ENCODE measurements around the gene GABBR2.

DNA sequence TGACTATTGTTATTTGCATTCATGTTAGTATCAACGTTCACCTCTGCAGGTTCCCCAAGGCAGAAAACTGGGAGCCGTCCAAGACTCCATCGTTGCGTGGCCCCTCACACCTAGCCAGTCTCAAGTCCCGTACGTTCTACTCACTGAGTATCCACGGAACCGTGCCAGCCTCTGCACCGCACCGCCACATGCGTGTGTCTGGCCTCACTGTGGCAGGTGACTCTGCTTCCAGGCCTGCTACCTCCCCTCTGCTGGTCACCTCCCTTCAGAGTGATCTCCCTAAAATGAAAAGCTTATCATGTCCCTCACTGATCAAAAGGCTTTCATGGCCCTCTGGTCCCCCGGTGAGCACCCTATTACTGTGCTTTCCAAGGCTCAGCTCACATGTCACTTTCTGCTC is 108.1 kb downstream of the GABBR2 start:
- TF ChIP-seq, protein P1, sequence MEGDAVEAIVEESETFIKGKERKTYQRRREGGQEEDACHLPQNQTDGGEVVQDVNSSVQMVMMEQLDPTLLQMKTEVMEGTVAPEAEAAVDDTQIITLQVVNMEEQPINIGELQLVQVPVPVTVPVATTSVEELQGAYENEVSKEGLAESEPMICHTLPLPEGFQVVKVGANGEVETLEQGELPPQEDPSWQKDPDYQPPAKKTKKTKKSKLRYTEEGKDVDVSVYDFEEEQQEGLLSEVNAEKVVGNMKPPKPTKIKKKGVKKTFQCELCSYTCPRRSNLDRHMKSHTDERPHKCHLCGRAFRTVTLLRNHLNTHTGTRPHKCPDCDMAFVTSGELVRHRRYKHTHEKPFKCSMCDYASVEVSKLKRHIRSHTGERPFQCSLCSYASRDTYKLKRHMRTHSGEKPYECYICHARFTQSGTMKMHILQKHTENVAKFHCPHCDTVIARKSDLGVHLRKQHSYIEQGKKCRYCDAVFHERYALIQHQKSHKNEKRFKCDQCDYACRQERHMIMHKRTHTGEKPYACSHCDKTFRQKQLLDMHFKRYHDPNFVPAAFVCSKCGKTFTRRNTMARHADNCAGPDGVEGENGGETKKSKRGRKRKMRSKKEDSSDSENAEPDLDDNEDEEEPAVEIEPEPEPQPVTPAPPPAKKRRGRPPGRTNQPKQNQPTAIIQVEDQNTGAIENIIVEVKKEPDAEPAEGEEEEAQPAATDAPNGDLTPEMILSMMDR (IDR thresholded peaks at IDR 0.05) = no peak
- no peak for TF ChIP-seq POLR2A (IDR thresholded peaks at IDR 0.05)

Data from uterus (tissue), 2 donors.